ENCODE results near the gene TGFA.

The TGFA gene

DNA sequence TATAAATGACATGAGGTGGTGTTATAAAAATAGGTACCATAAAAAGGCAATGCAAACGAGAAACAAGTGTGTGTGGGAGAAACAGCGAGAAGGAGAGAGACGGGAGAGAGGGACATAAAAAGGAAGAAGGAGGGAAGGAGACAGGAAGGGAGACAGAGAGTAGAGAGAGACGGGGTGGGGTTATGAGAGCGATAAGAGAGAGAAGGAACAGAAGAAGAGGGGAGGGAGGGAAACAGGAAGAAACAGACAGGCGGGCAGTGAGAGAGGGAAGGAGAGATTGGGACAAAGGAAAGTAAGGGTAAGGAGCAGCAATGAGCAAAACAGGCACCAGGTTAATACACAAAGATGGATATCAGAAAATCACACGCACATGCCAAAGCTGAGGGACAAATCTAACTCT is 83.7 kb downstream of the TGFA start:
- no peak for TF ChIP-seq EZH2 (IDR thresholded peaks at IDR 0.05; ENCODE audit: borderline replicate concordance, low read length)
- TF ChIP-seq, protein P1, sequence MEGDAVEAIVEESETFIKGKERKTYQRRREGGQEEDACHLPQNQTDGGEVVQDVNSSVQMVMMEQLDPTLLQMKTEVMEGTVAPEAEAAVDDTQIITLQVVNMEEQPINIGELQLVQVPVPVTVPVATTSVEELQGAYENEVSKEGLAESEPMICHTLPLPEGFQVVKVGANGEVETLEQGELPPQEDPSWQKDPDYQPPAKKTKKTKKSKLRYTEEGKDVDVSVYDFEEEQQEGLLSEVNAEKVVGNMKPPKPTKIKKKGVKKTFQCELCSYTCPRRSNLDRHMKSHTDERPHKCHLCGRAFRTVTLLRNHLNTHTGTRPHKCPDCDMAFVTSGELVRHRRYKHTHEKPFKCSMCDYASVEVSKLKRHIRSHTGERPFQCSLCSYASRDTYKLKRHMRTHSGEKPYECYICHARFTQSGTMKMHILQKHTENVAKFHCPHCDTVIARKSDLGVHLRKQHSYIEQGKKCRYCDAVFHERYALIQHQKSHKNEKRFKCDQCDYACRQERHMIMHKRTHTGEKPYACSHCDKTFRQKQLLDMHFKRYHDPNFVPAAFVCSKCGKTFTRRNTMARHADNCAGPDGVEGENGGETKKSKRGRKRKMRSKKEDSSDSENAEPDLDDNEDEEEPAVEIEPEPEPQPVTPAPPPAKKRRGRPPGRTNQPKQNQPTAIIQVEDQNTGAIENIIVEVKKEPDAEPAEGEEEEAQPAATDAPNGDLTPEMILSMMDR (IDR thresholded peaks at IDR 0.05; ENCODE audit: low read length) = no peak
- Histone ChIP-seq H3K27me3 (ENCODE audit: insufficient read depth, low read length) (peaks cover 3% of the 10 kb centered on the region; the same call in 1 of the 2 replicates), H3K9ac (ENCODE audit: low read length) (no peak overlapping the region), H4K20me1 (ENCODE audit: insufficient read depth, low read length) (no peaks in the 10 kb centered on the region), H3K27ac (ENCODE audit: low read depth, low read length, poor library complexity, severe bottlenecking) (no peak overlapping the region), H3F3A (ENCODE audit: insufficient read depth, low read length) (no peaks in the 10 kb centered on the region), H3K4me2 (ENCODE audit: low read length) (no peak overlapping the region), H3K9me3 (ENCODE audit: low read length) (no peaks in the 10 kb centered on the region), H3K9me2 (ENCODE audit: low read depth, low read length) (no peaks in the 10 kb centered on the region), H2AFZ (ENCODE audit: low read length) (no peak overlapping the region), H3K4me1 (ENCODE audit: insufficient read depth, low read length, severe bottlenecking) (no peaks in the 10 kb centered on the region), H3K36me3 (ENCODE audit: insufficient read depth, low read length) (no peaks in the 10 kb centered on the region), H3K79me2 (ENCODE audit: insufficient read depth, low read length) (no peaks in the 10 kb centered on the region), H3K4me3 (ENCODE audit: low read depth, low read length, poor library complexity, severe bottlenecking) (no peak overlapping the region)

DNA sequence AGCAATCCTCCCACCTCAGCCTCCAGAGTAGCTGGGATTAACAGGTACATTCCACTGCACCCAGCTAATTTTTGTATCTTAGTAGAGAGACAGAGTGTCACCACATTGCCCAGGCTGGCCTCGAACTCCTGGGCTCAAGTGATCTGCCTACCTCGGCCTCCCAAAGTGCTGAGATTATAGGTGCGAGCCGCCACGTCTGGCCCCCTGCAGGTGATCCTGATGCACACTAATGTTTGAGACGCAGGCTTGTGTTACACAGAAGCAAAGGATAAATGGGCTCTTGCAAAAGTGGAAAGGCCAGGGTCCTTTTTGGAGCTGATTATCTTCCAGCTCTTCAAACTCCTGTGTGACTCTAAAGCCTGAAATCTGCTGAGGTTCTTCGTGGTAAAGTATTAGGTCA is 84.2 kb downstream of the TGFA start:
- no peaks in the 10 kb centered on the region for H3F3A ChIP-seq (ENCODE audit: insufficient read depth, low read length)
- H3K4me3 ChIP-seq (ENCODE audit: low read depth, low read length, poor library complexity, severe bottlenecking) = no peak overlapping the region
- no peaks in the 10 kb centered on the region for H3K9me3 ChIP-seq (ENCODE audit: low read length)
- no peak overlapping the region for H3K4me2 ChIP-seq (ENCODE audit: low read length)
- no peaks in the 10 kb centered on the region for H4K20me1 ChIP-seq (ENCODE audit: insufficient read depth, low read length)
- H3K36me3 ChIP-seq (ENCODE audit: insufficient read depth, low read length) = no peaks in the 10 kb centered on the region
- no peak overlapping the region for H3K27ac ChIP-seq (ENCODE audit: low read depth, low read length, poor library complexity, severe bottlenecking)
- H3K27me3 ChIP-seq (ENCODE audit: insufficient read depth, low read length) = peaks cover 2% of the 10 kb centered on the region; the same call in 1 of the 2 replicates
- no peak overlapping the region for H3K9ac ChIP-seq (ENCODE audit: low read length)
- TF ChIP-seq, protein P1 (IDR thresholded peaks at IDR 0.05; ENCODE audit: low read length) = peak; percentile 7; the same call in 1 of the 2 replicates
- TF ChIP-seq EZH2 (IDR thresholded peaks at IDR 0.05; ENCODE audit: borderline replicate concordance, low read length) = no peak
- no peaks in the 10 kb centered on the region for H3K4me1 ChIP-seq (ENCODE audit: insufficient read depth, low read length, severe bottlenecking)
- no peaks in the 10 kb centered on the region for H3K9me2 ChIP-seq (ENCODE audit: low read depth, low read length)
- no peaks in the 10 kb centered on the region for H3K79me2 ChIP-seq (ENCODE audit: insufficient read depth, low read length)
- no peak overlapping the region for H2AFZ ChIP-seq (ENCODE audit: low read length)

GRCh38 chr2:70468878-70469277 is 84.7 kb downstream of the TGFA start:
- Histone ChIP-seq H3K9me3 (ENCODE audit: low read length) (no peaks in the 10 kb centered on the region), H4K20me1 (ENCODE audit: insufficient read depth, low read length) (no peaks in the 10 kb centered on the region), H3K9ac (ENCODE audit: low read length) (no peak overlapping the region), H3K27me3 (ENCODE audit: insufficient read depth, low read length) (no peaks in the 10 kb centered on the region), H3K4me3 (ENCODE audit: low read depth, low read length, poor library complexity, severe bottlenecking) (no peak overlapping the region), H3K27ac (ENCODE audit: low read depth, low read length, poor library complexity, severe bottlenecking) (no peak overlapping the region), H3K4me2 (ENCODE audit: low read length) (no peak overlapping the region), H3K79me2 (ENCODE audit: insufficient read depth, low read length) (no peaks in the 10 kb centered on the region), H3F3A (ENCODE audit: insufficient read depth, low read length) (no peaks in the 10 kb centered on the region), H3K9me2 (ENCODE audit: low read depth, low read length) (no peaks in the 10 kb centered on the region), H3K4me1 (ENCODE audit: insufficient read depth, low read length, severe bottlenecking) (no peaks in the 10 kb centered on the region), H3K36me3 (ENCODE audit: insufficient read depth, low read length) (no peaks in the 10 kb centered on the region), H2AFZ (ENCODE audit: low read length) (no peak overlapping the region)
- TF ChIP-seq, protein P1 (IDR thresholded peaks at IDR 0.05; ENCODE audit: low read length) = no peak
- no peak for TF ChIP-seq EZH2 (IDR thresholded peaks at IDR 0.05; ENCODE audit: borderline replicate concordance, low read length)

Data from OCI-LY1 (cell line).